ENCODE results near the gene BLVRB.

The BLVRB gene

GRCh38 chr19:40499320-40499719, 33.8 kb upstream of the BLVRB start:
- Histone ChIP-seq H3K36me3 (replicated peaks; ENCODE audit: low read depth, low read length) (no peaks in the 10 kb centered on the region), H3K79me2 (ENCODE audit: low read length) (no peaks in the 10 kb centered on the region), H2AFZ (ENCODE audit: low read depth, low read length) (no peak overlapping the region), H3K9me3 (ENCODE audit: insufficient read depth, low read length) (no peaks in the 10 kb centered on the region), H3K27me3 (ENCODE audit: low read depth, low read length) (peaks cover 7% of the 10 kb centered on the region), H4K20me1 (ENCODE audit: insufficient read depth, low read length) (no peaks in the 10 kb centered on the region), H3K4me3 (ENCODE audit: low read length) (no peak overlapping the region), H3K4me1 (ENCODE audit: low read length) (no peaks in the 10 kb centered on the region), H3K9ac (ENCODE audit: low read length) (no peak overlapping the region), H3K4me2 (ENCODE audit: low read length) (no peak overlapping the region), H3K27ac (ENCODE audit: low read length) (no peak overlapping the region)
- no peak for TF ChIP-seq EZH2phosphoT487 (IDR thresholded peaks at IDR 0.05; ENCODE audit: low read depth)
- TF ChIP-seq CTCF (IDR thresholded peaks at IDR 0.05; ENCODE audit: low read depth, low read length): no peak

- Histone ChIP-seq H3K79me2 (ENCODE audit: low read length) (no peaks in the 10 kb centered on the region), H3K36me3 (replicated peaks; ENCODE audit: low read depth, low read length) (no peaks in the 10 kb centered on the region), H3K4me2 (ENCODE audit: low read length) (no peak overlapping the region), H3K27me3 (ENCODE audit: low read depth, low read length) (peaks cover 11% of the 10 kb centered on the region), H3K27ac (ENCODE audit: low read length) (no peak overlapping the region), H4K20me1 (ENCODE audit: insufficient read depth, low read length) (no peaks in the 10 kb centered on the region), H3K4me1 (ENCODE audit: low read length) (no peaks in the 10 kb centered on the region), H2AFZ (ENCODE audit: low read depth, low read length) (no peak overlapping the region), H3K4me3 (ENCODE audit: low read length) (no peak overlapping the region), H3K9me3 (ENCODE audit: insufficient read depth, low read length) (no peaks in the 10 kb centered on the region), H3K9ac (ENCODE audit: low read length) (no peak overlapping the region)
- no peak for TF ChIP-seq CTCF (IDR thresholded peaks at IDR 0.05; ENCODE audit: low read depth, low read length)
- no peak for TF ChIP-seq EZH2phosphoT487 (IDR thresholded peaks at IDR 0.05; ENCODE audit: low read depth)
Measured at GRCh38 chr19:40497214-40497613, 31.7 kb upstream of the BLVRB start.

GRCh38 chr19:40494191-40494838, 28.8 kb upstream of the BLVRB start:
- no peak overlapping the region for H3K4me2 ChIP-seq (ENCODE audit: low read length)
- H3K27ac ChIP-seq (ENCODE audit: low read length): no peak overlapping the region
- TF ChIP-seq EZH2phosphoT487 (IDR thresholded peaks at IDR 0.05; ENCODE audit: low read depth): no peak
- no peak for TF ChIP-seq CTCF (IDR thresholded peaks at IDR 0.05; ENCODE audit: low read depth, low read length)
- no peak overlapping the region for H3K4me3 ChIP-seq (ENCODE audit: low read length)
- H3K27me3 ChIP-seq (ENCODE audit: low read depth, low read length): peaks cover 11% of the 10 kb centered on the region
- no peaks in the 10 kb centered on the region for H3K9me3 ChIP-seq (ENCODE audit: insufficient read depth, low read length)
- H2AFZ ChIP-seq (ENCODE audit: low read depth, low read length): no peak overlapping the region
- no peaks in the 10 kb centered on the region for H3K79me2 ChIP-seq (ENCODE audit: low read length)
- no peaks in the 10 kb centered on the region for H3K4me1 ChIP-seq (ENCODE audit: low read length)
- H3K36me3 ChIP-seq (replicated peaks; ENCODE audit: low read depth, low read length): no peaks in the 10 kb centered on the region
- H4K20me1 ChIP-seq (ENCODE audit: insufficient read depth, low read length): no peaks in the 10 kb centered on the region
- H3K9ac ChIP-seq (ENCODE audit: low read length): no peak overlapping the region

GRCh38 chr19:40493778-40494177, 28.2 kb upstream of the BLVRB start:
- Histone ChIP-seq H3K4me3 (ENCODE audit: low read length) (no peak overlapping the region), H4K20me1 (ENCODE audit: insufficient read depth, low read length) (no peaks in the 10 kb centered on the region), H3K27ac (ENCODE audit: low read length) (no peak overlapping the region), H2AFZ (ENCODE audit: low read depth, low read length) (no peak overlapping the region), H3K4me1 (ENCODE audit: low read length) (no peaks in the 10 kb centered on the region), H3K4me2 (ENCODE audit: low read length) (no peak overlapping the region), H3K9ac (ENCODE audit: low read length) (no peak overlapping the region), H3K79me2 (ENCODE audit: low read length) (no peaks in the 10 kb centered on the region), H3K9me3 (ENCODE audit: insufficient read depth, low read length) (no peaks in the 10 kb centered on the region), H3K27me3 (ENCODE audit: low read depth, low read length) (peaks cover 11% of the 10 kb centered on the region), H3K36me3 (replicated peaks; ENCODE audit: low read depth, low read length) (no peaks in the 10 kb centered on the region)
- TF ChIP-seq CTCF (IDR thresholded peaks at IDR 0.05; ENCODE audit: low read depth, low read length) (no peak), EZH2phosphoT487 (IDR thresholded peaks at IDR 0.05; ENCODE audit: low read depth) (no peak)
